Measurements from ENCODE around the gene POU6F2.

Gene POU6F2

DNA sequence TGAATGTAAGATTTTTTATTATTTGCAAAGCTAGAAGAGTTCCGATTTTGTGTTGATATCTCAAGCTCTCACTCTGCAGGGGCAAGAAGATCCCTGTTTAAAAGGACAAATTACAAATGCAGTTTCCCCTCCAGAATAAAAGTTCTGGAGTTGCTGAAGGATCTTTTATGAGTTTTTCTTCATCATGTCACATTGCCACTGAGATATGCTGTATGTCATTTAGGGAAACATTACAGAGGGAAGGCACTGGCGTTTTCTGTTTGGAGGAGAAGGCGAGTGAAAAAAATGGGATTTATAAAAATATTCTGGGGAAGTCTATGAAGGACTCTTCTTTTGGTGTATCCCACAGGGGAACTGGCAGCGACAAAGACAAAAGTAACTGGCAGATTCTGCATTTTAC is 57.4 kb downstream of the POU6F2 start:
- H3K9me3 ChIP-seq = no peaks in the 10 kb centered on the region
- no peak overlapping the region for H3K4me3 ChIP-seq
- no peaks in the 10 kb centered on the region for H3K27me3 ChIP-seq
- no peak for DNase-seq
- no peaks in the 10 kb centered on the region for H3K36me3 ChIP-seq
- TF ChIP-seq, protein P1, sequence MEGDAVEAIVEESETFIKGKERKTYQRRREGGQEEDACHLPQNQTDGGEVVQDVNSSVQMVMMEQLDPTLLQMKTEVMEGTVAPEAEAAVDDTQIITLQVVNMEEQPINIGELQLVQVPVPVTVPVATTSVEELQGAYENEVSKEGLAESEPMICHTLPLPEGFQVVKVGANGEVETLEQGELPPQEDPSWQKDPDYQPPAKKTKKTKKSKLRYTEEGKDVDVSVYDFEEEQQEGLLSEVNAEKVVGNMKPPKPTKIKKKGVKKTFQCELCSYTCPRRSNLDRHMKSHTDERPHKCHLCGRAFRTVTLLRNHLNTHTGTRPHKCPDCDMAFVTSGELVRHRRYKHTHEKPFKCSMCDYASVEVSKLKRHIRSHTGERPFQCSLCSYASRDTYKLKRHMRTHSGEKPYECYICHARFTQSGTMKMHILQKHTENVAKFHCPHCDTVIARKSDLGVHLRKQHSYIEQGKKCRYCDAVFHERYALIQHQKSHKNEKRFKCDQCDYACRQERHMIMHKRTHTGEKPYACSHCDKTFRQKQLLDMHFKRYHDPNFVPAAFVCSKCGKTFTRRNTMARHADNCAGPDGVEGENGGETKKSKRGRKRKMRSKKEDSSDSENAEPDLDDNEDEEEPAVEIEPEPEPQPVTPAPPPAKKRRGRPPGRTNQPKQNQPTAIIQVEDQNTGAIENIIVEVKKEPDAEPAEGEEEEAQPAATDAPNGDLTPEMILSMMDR (IDR thresholded peaks at IDR 0.05) = no peak
- no peaks in the 10 kb centered on the region for H3K4me1 ChIP-seq
- intact Hi-C loops (cut with DNase I; ENCODE audit: low total_unique reads) = no loop called here
- H3K27ac ChIP-seq = no peak overlapping the region

DNA sequence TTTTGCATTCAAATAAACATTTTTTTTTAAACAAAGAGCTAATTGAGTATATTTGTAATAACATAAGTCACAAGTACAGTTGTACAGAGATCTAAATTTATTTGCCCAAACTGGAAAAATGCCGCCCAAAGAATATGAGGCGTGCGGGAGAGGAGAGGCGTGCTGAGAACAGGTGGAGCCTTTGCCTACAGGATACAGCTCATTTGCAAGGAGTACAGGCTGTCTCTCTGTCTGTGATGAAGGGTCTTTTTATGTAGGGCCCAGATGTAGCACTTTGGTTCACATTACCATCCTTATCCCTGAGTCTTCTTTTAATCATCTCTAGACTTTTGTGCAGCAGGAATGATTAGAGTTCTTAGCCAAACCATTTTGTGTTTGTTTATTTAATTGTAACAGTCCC is 58.2 kb downstream of the POU6F2 start:
- no peak for DNase-seq
- no peaks in the 10 kb centered on the region for H3K27me3 ChIP-seq
- H3K4me1 ChIP-seq = no peaks in the 10 kb centered on the region
- H3K4me3 ChIP-seq = no peak overlapping the region
- TF ChIP-seq, protein P1 (IDR thresholded peaks at IDR 0.05) = no peak
- intact Hi-C loops (cut with DNase I; ENCODE audit: low total_unique reads) = no loop called here
- H3K9me3 ChIP-seq = no peaks in the 10 kb centered on the region
- H3K36me3 ChIP-seq = no peaks in the 10 kb centered on the region
- no peak overlapping the region for H3K27ac ChIP-seq

DNA sequence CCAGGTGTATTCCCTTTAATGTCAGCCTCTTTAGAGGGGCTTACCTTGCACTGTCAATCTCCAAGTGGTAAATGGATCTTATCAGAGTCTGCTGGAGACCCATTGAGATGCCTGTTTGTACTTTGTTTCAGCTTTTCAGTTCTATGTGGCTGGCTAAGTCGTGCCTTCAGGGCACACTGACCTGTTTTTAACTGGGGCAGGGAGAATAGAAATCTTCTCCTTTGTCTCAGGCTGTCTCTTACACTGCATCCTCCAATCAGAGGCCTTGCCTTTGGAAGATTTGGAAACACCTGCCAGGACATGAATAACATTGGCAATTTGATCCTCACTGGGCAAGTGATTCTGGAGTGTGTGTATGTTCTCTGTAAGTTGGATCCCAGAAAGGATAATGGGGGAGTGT is 65.0 kb downstream of the POU6F2 start:
- TF ChIP-seq, protein P1 (IDR thresholded peaks at IDR 0.05) = no peak
- no peak overlapping the region for H3K4me3 ChIP-seq
- DNase-seq = no peak
- no peaks in the 10 kb centered on the region for H3K36me3 ChIP-seq
- H3K27ac ChIP-seq = no peak overlapping the region
- no peaks in the 10 kb centered on the region for H3K27me3 ChIP-seq
- intact Hi-C loops (cut with DNase I; ENCODE audit: low total_unique reads) = no loop called here
- no peaks in the 10 kb centered on the region for H3K4me1 ChIP-seq
- H3K9me3 ChIP-seq = no peaks in the 10 kb centered on the region

DNA sequence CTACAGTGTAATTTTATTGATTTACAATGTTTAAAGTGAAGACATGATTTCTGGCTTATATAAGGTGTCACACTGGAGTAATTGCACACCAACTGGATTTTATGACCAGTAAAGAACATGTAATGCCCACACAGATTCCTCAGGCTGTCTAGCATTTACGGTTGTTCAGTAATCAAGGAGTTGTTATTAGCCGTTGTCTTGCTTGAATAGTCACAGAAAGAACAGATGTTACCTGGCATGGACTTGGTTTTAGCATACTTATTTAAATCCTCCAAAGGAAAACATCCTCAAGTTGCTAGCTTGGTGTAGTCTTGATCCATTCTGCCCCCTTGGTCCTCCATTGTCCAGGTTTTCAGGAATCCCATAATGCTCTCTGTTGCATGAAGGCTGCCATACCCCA is 65.8 kb downstream of the POU6F2 start:
- no peak overlapping the region for H3K4me3 ChIP-seq
- H3K36me3 ChIP-seq = no peaks in the 10 kb centered on the region
- no peak overlapping the region for H3K27ac ChIP-seq
- no peaks in the 10 kb centered on the region for H3K4me1 ChIP-seq
- TF ChIP-seq, protein P1 (IDR thresholded peaks at IDR 0.05) = no peak
- intact Hi-C loops (cut with DNase I; ENCODE audit: low total_unique reads) = no loop called here
- no peak for DNase-seq
- no peaks in the 10 kb centered on the region for H3K9me3 ChIP-seq
- no peaks in the 10 kb centered on the region for H3K27me3 ChIP-seq

DNA sequence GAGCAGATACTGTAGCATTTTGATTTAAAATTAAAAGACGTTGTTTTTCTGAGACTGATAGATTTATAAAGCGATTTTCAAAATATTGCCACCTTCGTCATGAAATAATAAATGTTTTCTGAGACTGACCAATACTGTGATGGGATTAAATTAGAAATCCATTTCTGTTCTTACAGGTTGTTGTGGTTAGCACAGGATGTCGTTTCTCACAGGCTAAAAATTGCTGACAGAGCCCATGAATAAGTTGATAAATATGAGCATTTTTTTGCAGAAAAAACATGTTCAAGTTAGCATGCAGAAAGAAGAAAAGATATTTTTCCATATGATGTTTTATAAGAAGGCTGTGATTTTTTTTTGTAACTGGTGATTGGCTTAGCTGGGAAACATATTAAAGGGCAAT is 66.8 kb downstream of the POU6F2 start:
- intact Hi-C loops (cut with DNase I; ENCODE audit: low total_unique reads) = no loop called here
- H3K27ac ChIP-seq = no peak overlapping the region
- no peaks in the 10 kb centered on the region for H3K4me1 ChIP-seq
- no peaks in the 10 kb centered on the region for H3K36me3 ChIP-seq
- TF ChIP-seq, protein P1 (IDR thresholded peaks at IDR 0.05) = no peak
- no peaks in the 10 kb centered on the region for H3K27me3 ChIP-seq
- no peak overlapping the region for H3K4me3 ChIP-seq
- no peak for DNase-seq
- no peaks in the 10 kb centered on the region for H3K9me3 ChIP-seq

DNA sequence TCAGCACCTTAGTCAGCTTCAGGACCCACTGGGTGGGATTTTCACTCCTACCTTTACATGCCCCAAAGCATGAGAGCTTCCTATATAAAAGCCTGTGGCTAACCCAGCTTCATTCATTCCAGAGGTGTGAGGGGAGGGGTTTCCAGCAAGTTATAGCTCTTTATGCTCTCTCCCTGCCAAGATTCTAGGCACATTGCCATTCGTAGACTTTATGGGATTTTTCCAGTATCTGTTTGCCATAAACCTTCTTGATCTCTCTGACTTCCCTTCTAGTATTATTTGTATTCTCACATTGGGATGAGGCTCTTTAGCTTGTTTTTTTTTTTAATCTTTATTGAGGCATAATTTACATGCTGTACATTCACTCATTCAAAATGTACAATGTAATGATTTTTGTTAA is 67.5 kb downstream of the POU6F2 start:
- H3K4me1 ChIP-seq = no peaks in the 10 kb centered on the region
- no peak for DNase-seq
- H3K4me3 ChIP-seq = no peak overlapping the region
- intact Hi-C loops (cut with DNase I; ENCODE audit: low total_unique reads) = no loop called here
- no peaks in the 10 kb centered on the region for H3K9me3 ChIP-seq
- H3K27ac ChIP-seq = no peak overlapping the region
- TF ChIP-seq, protein P1 (IDR thresholded peaks at IDR 0.05) = no peak
- H3K36me3 ChIP-seq = no peaks in the 10 kb centered on the region
- H3K27me3 ChIP-seq = no peaks in the 10 kb centered on the region
